SK-N-SH treated with all-trans-retinoic acid at 6 μM for 48 hours (cell line): Measurements from ENCODE around the gene CNTNAP2.

Experiments used
- CREB5 ChIP-seq: fragments of 250-450 bp; sonication (Bioruptor Pico); IDR thresholded peaks from 2 replicates; pipeline ENCODE4 v1.5.1; 2020; ENCODE audit warnings: low read depth, mild to moderate bottlenecking, moderate library complexity
- PATZ1 ChIP-seq: fragments of 250-450 bp; sonication (Bioruptor Pico); IDR thresholded peaks from 2 replicates; pipeline ENCODE4 v1.8.0; 2020; ENCODE audit warnings: mild to moderate bottlenecking, moderate library complexity, borderline replicate concordance
- ZFP30 ChIP-seq: fragments of 450-650 bp; formaldehyde crosslinking; IDR thresholded peaks from 2 replicates; pipeline ENCODE4 v1.5.0; 2022; ENCODE audit warnings: mild to moderate bottlenecking, moderate library complexity

- TF ChIP-seq CREB5 (no peak), ZFP30 (CRISPR knock-in tag) (no peak), PATZ1 (CRISPR knock-in tag) (no peak)
Measured at GRCh38 chr7:148291799-148292198, 2175.2 kb downstream of the CNTNAP2 start.
